ENCODE data around the gene SFSWAP. TPM values are rescaled to one million over a fixed set of nuclear protein-coding genes. Genes with fewer than 3 reads are reported as not detected.

The SFSWAP gene
- total and polyA plus RNA-seq, 2 of the 8 experiments (the other 6 are each of a cell fraction or from before 2014, with no cell fraction given): 36.5 to 49.5 TPM

GRCh38 chr12:131683266-131684014 lies 27.4 kb upstream of the SFSWAP start:
- H4K5ac ChIP-seq (ENCODE audit: insufficient read length, low read depth, low read length): no peak overlapping the region
- peak overlapping the region; percentile 99 for H4K91ac ChIP-seq (replicated peaks; ENCODE audit: insufficient read length, low read length)
- H2BK20ac ChIP-seq (ENCODE audit: low read length): peak overlapping the region; percentile 97
- peaks cover 0 to 15% (median 7%) of the 10 kb centered on the region in 4 experiments; a peak in 5 of 7 replicates for H3K4me1 ChIP-seq (replicated peaks in 1 of 4; ENCODE audit: control insufficient read depth in 3 of 4, insufficient read depth in 4 of 4, low read length in 3 of 4)
- H3K36me3 ChIP-seq (ENCODE audit: control insufficient read depth in 2 of 4, insufficient read depth in 4 of 4, low read length in 3 of 4): no peaks in the 10 kb centered on the region
- H2BK12ac ChIP-seq (ENCODE audit: low read depth, low read length): peak overlapping the region; percentile 98; the same call in 1 of the 2 replicates
- H3K79me1 ChIP-seq (ENCODE audit: low read depth, low read length): no peaks in the 10 kb centered on the region; the same call in 1 of the 2 replicates
- no peak overlapping the region for H3K27ac ChIP-seq (ENCODE audit: low read depth, low read length)
- H3K14ac ChIP-seq (ENCODE audit: insufficient read length): no peak overlapping the region
- H3K79me2 ChIP-seq (ENCODE audit: control insufficient read depth in 1 of 2, insufficient read depth in 2 of 2, low read length in 2 of 2): no peaks in the 10 kb centered on the region
- no peak overlapping the region; the same call in 1 of the 2 replicates for H4K8ac ChIP-seq (ENCODE audit: extremely low read depth, insufficient read depth, low read length)
- no peak for FAIRE-seq
- peak overlapping the region; percentile 46 for H2BK15ac ChIP-seq (ENCODE audit: low read length)
- no peaks in the 10 kb centered on the region for H4K20me1 ChIP-seq (replicated peaks in 1 of 2; ENCODE audit: control insufficient read depth in 1 of 2, insufficient read depth in 2 of 2, low read length in 2 of 2)
- peak overlapping the region; percentile 87; the same call in 1 of the 2 replicates for H2AK5ac ChIP-seq (ENCODE audit: low read depth, low read length)
- H3K27me3 ChIP-seq (replicated peaks in 1 of 4; ENCODE audit: control insufficient read depth in 3 of 4, extremely low read depth in 1 of 4, insufficient read depth in 3 of 4, low read length in 3 of 4): no peaks in the 10 kb centered on the region
- no peak for DNase-seq (ENCODE audit: low read depth in 1 of 2, low spot score in 2 of 2)
- H3K9me3 ChIP-seq (ENCODE audit: insufficient read depth in 2 of 2, low read depth in 1 of 2, low read length in 1 of 2): no peaks in the 10 kb centered on the region
- TF ChIP-seq NANOG (IDR thresholded peaks at IDR 0.05; ENCODE audit: insufficient read depth, low read depth, low read length, poor library complexity, severe bottlenecking): no peak
- TF ChIP-seq PHF8 (conservative IDR thresholded peaks at IDR 0.05; ENCODE audit: low read depth, low read length): no peak
- TF ChIP-seq RFX5 (IDR thresholded peaks at IDR 0.05; ENCODE audit: borderline replicate concordance, low read depth, low read length): no peak
- no peak for TF ChIP-seq CTBP2 (IDR thresholded peaks at IDR 0.05; ENCODE audit: borderline replicate concordance, insufficient read depth, insufficient read length, low read length)
- no peak for TF ChIP-seq ZNF274 (IDR thresholded peaks at IDR 0.05; ENCODE audit: borderline replicate concordance, extremely low read depth, low read length)
- TF ChIP-seq SRF (IDR thresholded peaks at IDR 0.05; ENCODE audit: low read depth, low read length): no peak
- no peak for TF ChIP-seq FOSL1 (IDR thresholded peaks at IDR 0.05; ENCODE audit: insufficient read depth, low read depth, low read length)
- no peak for TF ChIP-seq POLR2A (IDR thresholded peaks at IDR 0.05; ENCODE audit: control extremely low read depth in 1 of 2, low read depth in 2 of 2, low read length in 2 of 2)
- TF ChIP-seq HDAC6 (IDR thresholded peaks at IDR 0.05; ENCODE audit: low read depth, low read length): no peak
- TF ChIP-seq JUN (IDR thresholded peaks at IDR 0.05; ENCODE audit: low read depth, low read length): no peak
- TF ChIP-seq TAF1 (IDR thresholded peaks at IDR 0.05; ENCODE audit: low read depth, low read length): no peak
- H3K9ac ChIP-seq (replicated peaks in 1 of 4; ENCODE audit: extremely low read depth in 1 of 4, low read depth in 3 of 4, low read length in 3 of 4): no peak overlapping the region
- peak overlapping the region; percentile 38 for H3K23ac ChIP-seq (ENCODE audit: insufficient read length)
- peak overlapping the region; percentile 96 for H3K4ac ChIP-seq (replicated peaks; ENCODE audit: insufficient read length, low read depth, low read length)
- no peak overlapping the region for H3K4me3 ChIP-seq (ENCODE audit: extremely low read depth in 1 of 4, insufficient read depth in 2 of 4, low read depth in 3 of 4, low read length in 4 of 4)
- ChIA-PET POLR2A (ENCODE audit: partially characterized antibody) (interaction anchor here (0.7 to 0.8 kb wide), 3 partner anchors 13 to 40 kb away, joined by 3 read pairs; no protein-coding TSS in a partner anchor), CTCF (ENCODE audit: partially characterized antibody) (no interaction called here)
- H2BK5ac ChIP-seq (ENCODE audit: low read depth, low read length): peak overlapping the region; percentile 95; the same call in 1 of the 2 replicates
- peak overlapping the region in 1 of 2 experiments; percentile 52; a peak in 1 of 4 replicates for H3K4me2 ChIP-seq (ENCODE audit: insufficient read depth in 1 of 2, low read depth in 2 of 2, low read length in 2 of 2)
- H3K23me2 ChIP-seq (ENCODE audit: low read depth, low read length): peaks cover 13% of the 10 kb centered on the region
- no peak overlapping the region for H2AFZ ChIP-seq (ENCODE audit: low read length)
- peak overlapping the region; percentile 10 for H3K18ac ChIP-seq (ENCODE audit: extremely low read depth, low read length)
- H3K56ac ChIP-seq (replicated peaks; ENCODE audit: insufficient read length, low read depth, low read length): peak overlapping the region; percentile 86
- WGBS, 2 experiments (ENCODE audit: extremely low coverage in 1 of 2, insufficient coverage in 1 of 2, insufficient read length in 1 of 2, insufficient replicate concordance in 2 of 2, low coverage in 1 of 2, low lambda C conversion rate in 2 of 2, missing lambda C conversion rate in 1 of 2): 86% methylated on average over 13 of the region's 17 CpGs; no CpG with 5 or more reads in 1 of the 2 experiments
- H2BK120ac ChIP-seq (replicated peaks; ENCODE audit: low read depth, low read length): peak overlapping the region; percentile 98
